Testis (tissue), 3 donors: ENCODE results near the gene OR4D11. TPM values are rescaled to one million over a fixed set of nuclear protein-coding genes. Genes with fewer than 3 reads are reported as not detected.
"Not testable (repeated sequence)": the region's sequence is repeated elsewhere in the genome, so short reads cannot be mapped to it uniquely, and the experiment has no call there.

ENCODE experiments used
- DNase-seq: peaks from one replicate; pipeline ENCODE4 v3.0.0-alpha.2; 2019
- H3K27ac ChIP-seq, 2 donors: fragments of 200-600 bp; sonication (generic); one replicate each; pipeline ENCODE4 v1.5.1; 2019
- H3K27me3 ChIP-seq: fragments of 200-600 bp; sonication (generic); one replicate; pipeline ENCODE4 v1.5.1; 2019
- H3K36me3 ChIP-seq: fragments of 200-600 bp; sonication (generic); one replicate; pipeline ENCODE4 v1.5.1; 2017; ENCODE audit warnings: low read depth; ENCODE audit errors: missing control alignments
- H3K4me1 ChIP-seq: fragments of 200-600 bp; sonication (generic); one replicate; pipeline ENCODE4 v1.5.1; 2019
- H3K4me3 ChIP-seq, 2 donors: fragments of 200-600 bp; sonication (generic); one replicate each; pipeline ENCODE4 v1.5.1; 2017 to 2019
- H3K9me3 ChIP-seq: fragments of 200-600 bp; sonication (generic); one replicate; pipeline ENCODE4 v1.5.1; 2017
- POLR2A ChIP-seq: fragments of 450-650 bp; IDR thresholded peaks from one replicate; pipeline ENCODE4 v1.6.1; 2017; ENCODE audit warnings: antibody characterized with exemption, mild to moderate bottlenecking, moderate library complexity
- WGBS, 2 donors: methylation state at CpG; one replicate each; pipeline ENCODE4 v1.1.5; 2018; 5-methylcytosine and 5-hydroxymethylcytosine counted together
- intact Hi-C: fragments of 100-400 bp; cut with DNase I; formaldehyde crosslinking; loops from one replicate; pipeline ENCODE4 v1.15.1; 2023; ENCODE audit warnings: low total_unique reads
- polyA plus RNA-seq: library from polyadenylated mRNA; stranded (reverse); fragments of 350-450 nt; fragmentation: Illumina TruSeq; extraction: RNeasy Lipid Tissue Mini Kit (QIAGEN cat#74804); gene quantifications from one replicate; pipeline ENCODE4 v1.2.3, GENCODE V29; 2014; ENCODE audit warnings: low read depth, low replicate concordance; ENCODE audit not compliant: insufficient read depth
- total RNA-seq, 2 donors: library from RNA; depleted of rRNA; stranded (reverse); fragments of >200 nt; gene quantifications; one replicate each; pipeline ENCODE4 v1.2.3, GENCODE V29; 2016
- TF ChIP-seq, protein P1 (sequence below), 3 experiments: fragments of 450-650 bp in 2 of 3; fragments of 200-600 bp in 1 of 3; sonication (generic) in 1 of 3; IDR thresholded peaks; one replicate each; pipeline ENCODE4 v1.5.1; 2016 to 2019; ENCODE audit warnings: antibody characterized with exemption in 3 of 3, mild to moderate bottlenecking in 2 of 3, moderate library complexity in 1 of 3

The OR4D11 gene
- total and polyA plus RNA-seq, 3 donors from 2014 or later: not detected

DNA sequence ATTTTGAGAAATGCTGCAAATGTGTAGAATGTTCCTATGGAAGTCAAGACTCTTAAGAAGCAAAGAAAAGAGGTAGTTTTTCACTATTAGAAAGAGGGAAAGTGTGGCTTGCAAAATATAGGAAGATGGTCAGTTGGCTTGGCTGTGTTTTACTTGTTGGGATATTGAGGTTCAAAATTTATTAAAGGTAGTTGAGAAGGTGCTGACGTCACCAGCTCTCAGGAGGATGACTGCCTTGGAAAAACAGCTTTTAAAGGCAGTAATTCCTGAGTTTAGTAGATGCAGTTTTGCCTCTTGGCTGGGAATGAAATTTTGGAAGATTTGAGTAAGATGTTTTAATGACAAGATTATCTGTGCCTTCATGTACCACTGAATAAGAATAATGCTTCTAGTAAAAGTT lies 8.3 kb downstream of the OR4D11 start:
- TF ChIP-seq, protein P1, sequence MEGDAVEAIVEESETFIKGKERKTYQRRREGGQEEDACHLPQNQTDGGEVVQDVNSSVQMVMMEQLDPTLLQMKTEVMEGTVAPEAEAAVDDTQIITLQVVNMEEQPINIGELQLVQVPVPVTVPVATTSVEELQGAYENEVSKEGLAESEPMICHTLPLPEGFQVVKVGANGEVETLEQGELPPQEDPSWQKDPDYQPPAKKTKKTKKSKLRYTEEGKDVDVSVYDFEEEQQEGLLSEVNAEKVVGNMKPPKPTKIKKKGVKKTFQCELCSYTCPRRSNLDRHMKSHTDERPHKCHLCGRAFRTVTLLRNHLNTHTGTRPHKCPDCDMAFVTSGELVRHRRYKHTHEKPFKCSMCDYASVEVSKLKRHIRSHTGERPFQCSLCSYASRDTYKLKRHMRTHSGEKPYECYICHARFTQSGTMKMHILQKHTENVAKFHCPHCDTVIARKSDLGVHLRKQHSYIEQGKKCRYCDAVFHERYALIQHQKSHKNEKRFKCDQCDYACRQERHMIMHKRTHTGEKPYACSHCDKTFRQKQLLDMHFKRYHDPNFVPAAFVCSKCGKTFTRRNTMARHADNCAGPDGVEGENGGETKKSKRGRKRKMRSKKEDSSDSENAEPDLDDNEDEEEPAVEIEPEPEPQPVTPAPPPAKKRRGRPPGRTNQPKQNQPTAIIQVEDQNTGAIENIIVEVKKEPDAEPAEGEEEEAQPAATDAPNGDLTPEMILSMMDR (IDR thresholded peaks at IDR 0.05): no peak
- no peak for TF ChIP-seq POLR2A
- no peaks in the 10 kb centered on the region for H3K9me3 ChIP-seq

DNA sequence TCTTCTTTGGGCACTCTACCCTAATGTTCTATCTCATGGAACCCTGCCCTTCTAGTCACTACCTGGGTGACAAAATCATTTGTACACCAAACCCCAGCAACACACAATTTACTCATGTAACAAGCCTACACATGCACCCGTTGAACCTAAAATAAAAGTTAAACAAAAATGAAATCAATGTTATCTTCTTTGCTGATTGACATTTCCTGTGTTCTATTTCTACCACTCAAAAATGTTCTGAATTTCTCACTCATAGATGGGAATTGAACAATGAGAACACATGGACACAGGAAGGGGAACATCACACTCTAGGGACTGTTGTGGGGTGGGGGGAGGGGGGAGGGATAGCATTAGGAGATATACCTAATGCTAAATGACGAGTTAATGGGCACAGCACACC lies 16.8 kb downstream of the OR4D11 start:
- intact Hi-C loops, H3K4me1 ChIP-seq, DNase-seq, H3K27me3 ChIP-seq, H3K4me3 ChIP-seq, H3K9me3 ChIP-seq, H3K27ac ChIP-seq, H3K36me3 ChIP-seq: not testable (repeated sequence)
- WGBS, 2 donors: 65 to 78% methylated on average over 2 of the region's 2 CpGs

More for the DNA sequence above, 8.3 kb downstream of the OR4D11 start:
- Histone ChIP-seq H3K27ac (no peak overlapping the region), H3K4me3 (no peak overlapping the region), H3K4me1 (no peaks in the 10 kb centered on the region), H3K27me3 (no peaks in the 10 kb centered on the region), H3K36me3 (no peaks in the 10 kb centered on the region)
- intact Hi-C loops: no loop called here
- no peak for DNase-seq
- WGBS, 2 donors: 81 to 89% methylated on average over 1 of the region's 1 CpG

DNA sequence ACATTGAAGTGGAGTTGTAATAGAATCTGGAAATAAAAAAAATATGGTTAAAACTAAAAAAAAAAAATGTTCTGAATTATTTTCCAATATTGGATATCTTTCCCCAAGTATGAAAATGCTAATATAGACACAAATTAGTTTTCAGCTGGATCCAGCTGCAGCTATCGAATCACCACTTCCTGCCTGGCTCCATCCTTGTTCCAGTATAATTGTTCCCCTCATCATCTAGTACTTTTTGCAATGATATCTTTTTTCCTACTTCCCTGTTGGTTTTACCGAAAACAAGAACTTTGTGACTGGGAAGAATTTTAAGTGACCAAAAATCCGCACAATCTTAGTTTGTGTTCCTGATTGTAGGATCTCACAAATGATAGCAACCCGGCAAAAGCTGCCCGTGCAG lies 17.4 kb downstream of the OR4D11 start:
- H3K4me3 ChIP-seq: no peak overlapping the region
- H3K9me3 ChIP-seq: no peaks in the 10 kb centered on the region
- WGBS, 2 donors: 40 to 56% methylated on average over 5 of the region's 5 CpGs
- no peaks in the 10 kb centered on the region for H3K27me3 ChIP-seq
- no peak for DNase-seq
- no peaks in the 10 kb centered on the region for H3K4me1 ChIP-seq
- TF ChIP-seq, protein P1 (IDR thresholded peaks at IDR 0.05): no peak
- TF ChIP-seq POLR2A: no peak
- H3K27ac ChIP-seq: no peak overlapping the region
- intact Hi-C loops: no loop called here
- no peaks in the 10 kb centered on the region for H3K36me3 ChIP-seq

DNA sequence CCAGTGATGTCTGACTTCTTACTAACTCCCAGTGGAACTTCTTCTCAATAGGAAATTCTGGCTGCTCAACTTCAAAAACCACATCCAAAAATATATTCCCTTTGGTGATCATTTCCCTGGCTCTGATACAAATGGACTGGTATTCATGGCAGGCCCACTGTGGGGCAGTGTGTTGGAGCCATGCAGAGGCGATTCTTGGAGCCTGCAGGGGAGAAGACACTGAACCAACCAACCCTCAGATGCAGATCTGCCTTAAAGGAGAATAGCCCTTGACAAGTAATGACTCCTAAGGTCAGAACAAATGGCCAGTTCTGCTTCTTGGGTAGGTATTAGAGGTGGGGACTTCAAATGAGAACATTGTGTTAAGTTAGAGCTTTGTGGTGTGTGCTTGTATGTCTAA lies 20.2 kb downstream of the OR4D11 start:
- no peaks in the 10 kb centered on the region for H3K4me1 ChIP-seq
- no peak overlapping the region for H3K4me3 ChIP-seq
- H3K9me3 ChIP-seq: no peaks in the 10 kb centered on the region
- 11 to 19% methylated on average over 1 of the region's 1 CpG for WGBS, 2 donors
- TF ChIP-seq, protein P1 (IDR thresholded peaks at IDR 0.05): no peak
- intact Hi-C loops: no loop called here
- H3K27me3 ChIP-seq: no peaks in the 10 kb centered on the region
- H3K36me3 ChIP-seq: no peaks in the 10 kb centered on the region
- no peak overlapping the region for H3K27ac ChIP-seq
- DNase-seq: no peak

DNA sequence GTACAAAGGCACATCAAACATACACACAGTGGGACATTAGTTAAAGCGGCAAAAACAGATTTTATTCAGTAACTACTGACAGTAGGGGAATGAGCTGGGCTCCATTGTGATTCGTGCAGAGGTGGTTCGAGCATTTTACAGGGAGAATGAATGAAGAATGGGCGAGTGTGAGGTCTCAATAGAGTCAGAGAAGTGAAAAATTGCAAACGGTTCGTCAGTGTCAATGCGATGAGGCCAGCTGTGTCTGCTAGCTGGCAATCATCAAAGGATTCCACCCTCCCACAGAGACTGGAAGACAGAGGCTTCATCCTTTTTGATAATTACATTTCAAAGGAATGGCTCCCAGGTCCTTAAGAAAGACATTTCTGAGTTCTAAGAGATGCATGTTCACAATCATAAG lies 25.3 kb downstream of the OR4D11 start:
- TF ChIP-seq, protein P1 (IDR thresholded peaks at IDR 0.05): no peak
- Histone ChIP-seq H3K4me1 (no peaks in the 10 kb centered on the region), H3K27me3 (no peaks in the 10 kb centered on the region), H3K4me3 (no peak overlapping the region), H3K36me3 (no peaks in the 10 kb centered on the region), H3K27ac (no peak overlapping the region), H3K9me3 (no peaks in the 10 kb centered on the region)
- no peak for DNase-seq
- WGBS, 2 donors: 30 to 46% methylated on average over 7 of the region's 7 CpGs
- intact Hi-C loops: no loop called here
